NT2/D1 (cell line): ENCODE measurements around the gene SMC1B.

Source experiments
- SUZ12 ChIP-seq: IDR thresholded peaks from 2 replicates; pipeline ENCODE4 v1.6.1; 2011; ENCODE audit not compliant: insufficient read length, insufficient read depth; ENCODE audit errors: extremely low read depth
- YY1 ChIP-seq: IDR thresholded peaks from 2 replicates; pipeline ENCODE4 v1.6.1; 2011; ENCODE audit not compliant: insufficient read length, insufficient read depth
- ZNF274 ChIP-seq: IDR thresholded peaks from 2 replicates; pipeline ENCODE4 v1.6.1; 2011; ENCODE audit warnings: mild to moderate bottlenecking, low read depth, low read length

GRCh38 chr22:45309422-45310227 is 103.8 kb downstream of the SMC1B start, which contains the start of gene FAM118A:
- no peak for TF ChIP-seq YY1
- TF ChIP-seq SUZ12: no peak
- no peak for TF ChIP-seq ZNF274
